HG03558 (cell line): ENCODE measurements around the gene GALNTL6.

Experiments
- ATAC-seq: cut with Tn5 transposase; IDR thresholded peaks from one replicate; pipeline ENCODE4 v1.9.1; 2021; ENCODE audit warnings: moderate number of reproducible peaks; ENCODE audit not compliant: unreplicated experiment; ENCODE audit errors: extremely low read depth

GALNTL6 gene

GRCh38 chr4:172514011-172514410, 700.8 kb downstream of the GALNTL6 start:
- ATAC-seq = no peak

- ATAC-seq = no peak
Measured at GRCh38 chr4:172514801-172515200, 701.6 kb downstream of the GALNTL6 start.

- ATAC-seq = no peak
Measured at GRCh38 chr4:172515266-172515879, 702.2 kb downstream of the GALNTL6 start.

- no peak for ATAC-seq
Measured at GRCh38 chr4:172517391-172517790, 704.2 kb downstream of the GALNTL6 start.

GRCh38 chr4:172521248-172521647, 708.0 kb downstream of the GALNTL6 start:
- ATAC-seq = no peak

- ATAC-seq = no peak
Measured at GRCh38 chr4:172521680-172522079, 708.5 kb downstream of the GALNTL6 start.

- no peak for ATAC-seq
Measured at GRCh38 chr4:172543249-172543648, 730.0 kb downstream of the GALNTL6 start.

- ATAC-seq = no peak
Measured at GRCh38 chr4:172546782-172547181, 733.6 kb downstream of the GALNTL6 start.

- ATAC-seq = no peak
Measured at GRCh38 chr4:172547724-172548123, 734.5 kb downstream of the GALNTL6 start.

- no peak for ATAC-seq
Measured at GRCh38 chr4:172553216-172553615, 740.0 kb downstream of the GALNTL6 start.

GRCh38 chr4:172554588-172554987, 741.4 kb downstream of the GALNTL6 start:
- no peak for ATAC-seq

GRCh38 chr4:172555725-172556124, 742.5 kb downstream of the GALNTL6 start:
- ATAC-seq = no peak

- no peak for ATAC-seq
Measured at GRCh38 chr4:172573899-172574298, 760.7 kb downstream of the GALNTL6 start.

GRCh38 chr4:172578712-172579111, 765.5 kb downstream of the GALNTL6 start:
- ATAC-seq = no peak

- ATAC-seq = no peak
Measured at GRCh38 chr4:172584816-172585215, 771.6 kb downstream of the GALNTL6 start.

- no peak for ATAC-seq
Measured at GRCh38 chr4:172596206-172596605, 783.0 kb downstream of the GALNTL6 start.

- no peak for ATAC-seq
Measured at GRCh38 chr4:172599554-172599953, 786.4 kb downstream of the GALNTL6 start.

- no peak for ATAC-seq
Measured at GRCh38 chr4:172601195-172601594, 788.0 kb downstream of the GALNTL6 start.

GRCh38 chr4:172619218-172619617, 806.0 kb downstream of the GALNTL6 start:
- no peak for ATAC-seq

GRCh38 chr4:172619798-172620197, 806.6 kb downstream of the GALNTL6 start:
- ATAC-seq = no peak

- ATAC-seq = no peak
Measured at GRCh38 chr4:172628263-172628662, 815.1 kb downstream of the GALNTL6 start.

- no peak for ATAC-seq
Measured at GRCh38 chr4:172630280-172630679, 817.1 kb downstream of the GALNTL6 start.

GRCh38 chr4:172631832-172632231, 818.6 kb downstream of the GALNTL6 start:
- ATAC-seq = no peak
